MM.1S (cell line): ENCODE measurements around the gene ZNF608.

Source experiments
- DNase-seq: peaks from one replicate; pipeline ENCODE4 v3.0.0-alpha.2; 2015
- H2AFZ ChIP-seq: fragments of 300-600 bp; sonication (generic); 2 replicates; pipeline ENCODE4 v1.6.0; 2016; ENCODE audit warnings: antibody characterized with exemption, low read length
- H3F3A ChIP-seq: fragments of 300-600 bp; sonication (generic); 2 replicates; pipeline ENCODE4 v1.6.1; 2016; ENCODE audit warnings: mild to moderate bottlenecking, antibody characterized with exemption, low read length, moderate library complexity, mixed read lengths; ENCODE audit not compliant: insufficient read depth
- H3K27ac ChIP-seq: fragments of 300-600 bp; sonication (generic); 2 replicates; pipeline ENCODE4 v1.5.1; 2016; ENCODE audit warnings: mild to moderate bottlenecking, low read length
- H3K27me3 ChIP-seq: fragments of 300-600 bp; sonication (generic); replicated peaks from 2 replicates; pipeline ENCODE4 v1.6.0; 2016; ENCODE audit warnings: low read length; ENCODE audit not compliant: insufficient read depth
- H3K36me3 ChIP-seq: fragments of 300-600 bp; sonication (generic); replicated peaks from 2 replicates; pipeline ENCODE4 v1.6.1; 2016; ENCODE audit warnings: mild to moderate bottlenecking, low read length, mixed read lengths; ENCODE audit not compliant: insufficient read depth
- H3K4me1 ChIP-seq: fragments of 300-600 bp; sonication (generic); 2 replicates; pipeline ENCODE4 v1.6.1; 2016; ENCODE audit warnings: low read length, mixed read lengths
- H3K4me2 ChIP-seq: fragments of 300-600 bp; sonication (generic); 2 replicates; pipeline ENCODE4 v1.6.0; 2016; ENCODE audit warnings: low read depth, low read length
- H3K4me3 ChIP-seq: fragments of 300-600 bp; sonication (generic); 2 replicates; pipeline ENCODE4 v1.5.1; 2016; ENCODE audit warnings: low read length, mixed read lengths
- H3K79me2 ChIP-seq: fragments of 300-600 bp; sonication (generic); 2 replicates; pipeline ENCODE4 v1.6.1; 2016; ENCODE audit warnings: mixed run types, low read length, mixed read lengths
- H3K9ac ChIP-seq: fragments of 300-600 bp; sonication (generic); 2 replicates; pipeline ENCODE4 v1.6.1; 2016; ENCODE audit warnings: low read length, mixed read lengths
- H3K9me2 ChIP-seq: fragments of 300-600 bp; sonication (generic); replicated peaks from 2 replicates; pipeline ENCODE4 v1.6.1; 2016; ENCODE audit warnings: mild to moderate bottlenecking, low read length, mixed read lengths; ENCODE audit not compliant: insufficient read depth
- H3K9me3 ChIP-seq: fragments of 300-600 bp; sonication (generic); replicated peaks from 2 replicates; pipeline ENCODE4 v1.6.1; 2016; ENCODE audit warnings: mild to moderate bottlenecking, low read length, mixed read lengths; ENCODE audit not compliant: insufficient read depth
- H4K20me1 ChIP-seq: fragments of 300-600 bp; sonication (generic); 2 replicates; pipeline ENCODE4 v1.6.1; 2016; ENCODE audit warnings: mild to moderate bottlenecking, low read length, moderate library complexity, mixed read lengths; ENCODE audit not compliant: insufficient read depth
- CTCF ChIP-seq: fragments of 300-600 bp; sonication (generic); IDR thresholded peaks from 2 replicates; pipeline ENCODE4 v1.5.1; 2016; ENCODE audit warnings: antibody characterized with exemption, low read length, mixed read lengths
- EZH2phosphoT487 ChIP-seq: fragments of 300-600 bp; sonication (generic); IDR thresholded peaks from 2 replicates; pipeline ENCODE4 v1.6.1; 2018; ENCODE audit warnings: antibody characterized with exemption, low read length

The ZNF608 gene

GRCh38 chr5:124696898-124697297 is 49.5 kb downstream of the ZNF608 start:
- Histone ChIP-seq H4K20me1 (no peaks in the 10 kb centered on the region), H3K4me1 (peaks cover 8% of the 10 kb centered on the region; the same call in 1 of the 2 replicates), H3K4me2 (no peak overlapping the region)

More at GRCh38 chr5:124696898-124697297, 49.5 kb downstream of the ZNF608 start:
- TF ChIP-seq EZH2phosphoT487 (no peak), CTCF (no peak)
- H3K9ac ChIP-seq: no peak overlapping the region
- H3K79me2 ChIP-seq: no peaks in the 10 kb centered on the region
- H2AFZ ChIP-seq: no peak overlapping the region
- H3K9me2 ChIP-seq: no peaks in the 10 kb centered on the region
- no peak for DNase-seq
- no peak overlapping the region for H3K4me3 ChIP-seq
- H3K27me3 ChIP-seq: no peaks in the 10 kb centered on the region
- H3K36me3 ChIP-seq: no peaks in the 10 kb centered on the region
- no peak overlapping the region for H3K27ac ChIP-seq
- no peaks in the 10 kb centered on the region for H3F3A ChIP-seq
- no peaks in the 10 kb centered on the region for H3K9me3 ChIP-seq
